Activated T-cell treated with anti-CD3 and anti-CD28 coated beads, Interleukin-2, amount 50 U/mL, for 72 hours (primary cell): Measurements from ENCODE around the gene TENT5D. TPM values are rescaled to one million over a fixed set of nuclear protein-coding genes. Genes with fewer than 3 reads are reported as not detected.
"Not testable (repeated sequence)": the region's sequence is repeated elsewhere in the genome, so short reads cannot be mapped to it uniquely, and the experiment has no call there.

Source experiments
- ATAC-seq, 2 donors: fragments of 150-1000 bp; cut with Tn5 transposase; replicated peaks in 1 of 2; 2 replicates each; pipeline ENCODE4 v1.10.0; 2021; ENCODE audit warnings: moderate library complexity in 2 of 2, mild to moderate bottlenecking in 1 of 2
- DNase-seq, 2 donors: peaks; one replicate each; pipeline ENCODE4 v3.0.0; 2021 to 2022; ENCODE audit warnings: mixed read lengths in 1 of 2
- H3K27ac Mint-ChIP-seq: one replicate; pipeline ENCODE4 v1.8.0; 2022; ENCODE audit warnings: mild to moderate bottlenecking, moderate library complexity, mixed read lengths
- H3K27me3 Mint-ChIP-seq: one replicate; pipeline ENCODE4 v1.8.0; 2022; ENCODE audit warnings: low read depth, mixed read lengths
- H3K36me3 Mint-ChIP-seq, 2 donors: one replicate each; pipeline ENCODE4 v1.8.0; 2022; ENCODE audit warnings: mixed read lengths in 2 of 2, mild to moderate bottlenecking in 1 of 2; ENCODE audit not compliant: insufficient read depth in 2 of 2
- H3K4me1 Mint-ChIP-seq: one replicate; pipeline ENCODE4 v1.8.0; 2022; ENCODE audit warnings: low read depth, mixed read lengths
- H3K4me3 Mint-ChIP-seq, 2 donors: one replicate each; pipeline ENCODE4 v1.8.0; 2022; ENCODE audit warnings: mild to moderate bottlenecking in 2 of 2, mixed read lengths in 2 of 2, moderate library complexity in 2 of 2
- H3K9me3 Mint-ChIP-seq, 2 donors: one replicate each; pipeline ENCODE4 v1.8.0; 2022; ENCODE audit warnings: mixed read lengths in 2 of 2
- total RNA-seq, 2 donors: library from RNA; stranded (reverse); gene quantifications; one replicate each; pipeline ENCODE4 v1.2.3, GENCODE V29; 2022

The TENT5D gene
- total RNA-seq, result not detected

- no peak for DNase-seq
- H3K9me3 Mint-ChIP-seq, result peaks cover 0 to 1% of the 10 kb centered on the region in 2 donors
- H3K4me1 Mint-ChIP-seq, result no peaks in the 10 kb centered on the region
- H3K4me3 Mint-ChIP-seq, result no peak within 1 kb of the TSS
- H3K27me3 Mint-ChIP-seq, result peaks cover 8% of the 10 kb centered on the region
- H3K27ac Mint-ChIP-seq, result no peak within 1 kb of the TSS
- ATAC-seq, result no peak
- no peaks in the 10 kb centered on the region for H3K36me3 Mint-ChIP-seq
Observed at GRCh38 chrX:80420147-80420546, at the start of gene TENT5D. Gene TENT5D (plus strand): TSS chrX:80420447. CDS start chrX:80442540, 22,093 bp downstream.

- H3K36me3 Mint-ChIP-seq, H3K27me3 Mint-ChIP-seq, H3K9me3 Mint-ChIP-seq, ATAC-seq, DNase-seq, H3K4me1 Mint-ChIP-seq, H3K27ac Mint-ChIP-seq, H3K4me3 Mint-ChIP-seq: not testable (repeated sequence)
Observed at GRCh38 chrX:80385651-80386050, 34.6 kb upstream of the TENT5D start.

- Mint-ChIP-seq H3K36me3 (no peaks in the 10 kb centered on the region), H3K4me3 (no peak overlapping the region), H3K27ac (no peak overlapping the region), H3K27me3 (no peaks in the 10 kb centered on the region), H3K4me1 (no peaks in the 10 kb centered on the region), H3K9me3 (no peaks in the 10 kb centered on the region)
- no peak for DNase-seq
- no peak for ATAC-seq
Observed at GRCh38 chrX:80388206-80388605, 32.0 kb upstream of the TENT5D start.

GRCh38 chrX:80412042-80412441 is 8.2 kb upstream of the TENT5D start:
- Mint-ChIP-seq H3K9me3 (peaks cover under 1 to 2% of the 10 kb centered on the region in 2 donors), H3K27me3 (peaks cover 4% of the 10 kb centered on the region), H3K4me1 (no peaks in the 10 kb centered on the region), H3K4me3 (no peak overlapping the region), H3K36me3 (no peaks in the 10 kb centered on the region), H3K27ac (no peak overlapping the region)
- no peak for DNase-seq
- no peak for ATAC-seq

- Mint-ChIP-seq H3K36me3 (no peaks in the 10 kb centered on the region), H3K27ac (no peak overlapping the region), H3K4me1 (no peaks in the 10 kb centered on the region), H3K27me3 (peaks cover 5% of the 10 kb centered on the region), H3K4me3 (no peak overlapping the region), H3K9me3 (no peaks in the 10 kb centered on the region)
- ATAC-seq, result no peak
- DNase-seq, result no peak
Observed at GRCh38 chrX:80423000-80423399, 2.8 kb downstream of the TENT5D start.

DNA sequence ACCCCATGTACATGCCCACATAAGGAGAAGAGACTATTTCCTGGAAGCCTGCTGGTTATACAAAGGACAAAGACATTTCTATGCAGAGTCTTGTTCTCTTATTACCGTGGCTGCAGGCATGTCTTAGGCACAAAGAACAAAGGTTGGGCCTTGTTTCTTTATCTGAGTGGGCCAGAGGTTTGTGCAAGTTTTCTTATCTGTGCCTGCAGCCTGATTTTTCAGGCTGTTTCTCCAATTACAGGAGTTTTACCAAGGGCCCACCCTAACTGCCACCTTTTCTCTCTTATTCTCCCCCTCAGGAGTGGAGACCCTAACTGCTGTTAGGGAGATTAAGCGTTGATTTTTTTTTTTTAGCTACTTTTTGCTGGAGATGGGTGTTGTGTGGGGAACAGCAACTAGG is 3.5 kb downstream of the TENT5D start:
- Mint-ChIP-seq H3K4me1 (no peaks in the 10 kb centered on the region), H3K36me3 (no peaks in the 10 kb centered on the region), H3K9me3 (no peaks in the 10 kb centered on the region), H3K27me3 (peaks cover 5% of the 10 kb centered on the region), H3K4me3 (no peak overlapping the region), H3K27ac (no peak overlapping the region)
- DNase-seq, result no peak
- no peak for ATAC-seq

DNA sequence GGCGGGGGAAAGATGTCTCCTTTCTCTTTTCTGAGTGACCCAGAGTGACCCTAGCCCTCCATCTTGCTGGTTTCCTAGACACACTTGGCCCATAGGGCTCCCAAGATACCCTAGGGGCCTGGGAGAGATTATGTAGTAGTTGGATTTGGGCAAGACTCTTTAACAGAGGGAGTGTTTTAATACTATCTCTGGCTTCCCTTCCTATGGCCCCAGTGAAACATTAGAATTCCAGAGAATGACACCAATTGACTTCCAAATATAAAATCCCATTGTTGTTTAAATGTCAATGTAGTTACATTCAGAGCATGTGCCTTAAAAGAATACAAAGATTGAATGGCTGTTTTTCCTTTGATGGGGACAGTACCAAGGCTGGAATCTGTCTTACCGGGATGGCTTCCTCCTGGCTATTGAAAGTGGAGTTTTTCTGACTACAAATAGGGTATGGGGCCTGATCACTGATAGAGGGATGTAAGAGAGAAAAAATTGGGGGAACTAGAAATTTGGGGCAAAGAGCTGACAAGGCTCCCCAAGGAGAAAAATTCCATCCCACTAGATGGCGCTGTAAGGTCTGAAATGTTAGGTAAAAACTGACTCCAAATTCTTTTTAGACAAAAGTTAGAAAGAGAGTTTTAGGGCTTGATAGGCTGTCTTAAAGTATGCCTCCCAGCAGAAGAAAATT is 10.7 kb downstream of the TENT5D start:
- Mint-ChIP-seq H3K4me3 (no peak overlapping the region), H3K36me3 (no peaks in the 10 kb centered on the region), H3K27me3 (peaks cover 8% of the 10 kb centered on the region), H3K27ac (no peak overlapping the region), H3K4me1 (no peaks in the 10 kb centered on the region), H3K9me3 (no peaks in the 10 kb centered on the region)
- ATAC-seq (no peak), DNase-seq (peak in 1 of 2 donors; percentile 0)

GRCh38 chrX:80431505-80431832 is 11.2 kb downstream of the TENT5D start:
- Mint-ChIP-seq H3K27ac (no peak overlapping the region), H3K27me3 (peaks cover 8% of the 10 kb centered on the region)

GRCh38 chrX:80432441-80432840 is 12.2 kb downstream of the TENT5D start:
- Mint-ChIP-seq H3K4me3 (no peak overlapping the region), H3K27ac (no peak overlapping the region)

More at GRCh38 chrX:80431505-80431832, 11.2 kb downstream of the TENT5D start:
- Mint-ChIP-seq H3K9me3 (no peaks in the 10 kb centered on the region), H3K4me1 (no peaks in the 10 kb centered on the region), H3K4me3 (no peak overlapping the region), H3K36me3 (no peaks in the 10 kb centered on the region)
- DNase-seq, result no peak
- no peak for ATAC-seq

DNA sequence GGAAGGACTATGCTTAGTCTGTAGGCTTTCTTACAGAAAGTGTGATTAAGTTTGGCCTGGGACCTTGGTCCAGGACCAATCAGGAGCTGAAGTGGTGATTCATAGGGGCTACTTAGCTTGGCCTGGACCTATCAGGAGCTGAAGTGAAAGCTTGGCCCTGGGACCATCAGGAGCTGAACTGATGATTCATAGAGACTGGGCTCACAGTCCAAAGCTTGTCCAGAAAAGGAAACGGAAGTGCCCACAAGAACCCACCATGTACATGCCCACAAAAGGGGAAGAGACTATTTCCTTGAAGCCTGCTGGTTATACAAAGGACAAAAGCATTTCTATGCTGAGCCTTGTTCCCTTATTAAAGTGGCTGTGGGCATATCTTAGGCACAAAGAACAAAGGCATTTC is 12.6 kb downstream of the TENT5D start:
- Mint-ChIP-seq H3K36me3 (no peaks in the 10 kb centered on the region), H3K27me3 (peaks cover 8% of the 10 kb centered on the region), H3K9me3 (no peaks in the 10 kb centered on the region), H3K4me3 (no peak overlapping the region), H3K27ac (no peak overlapping the region), H3K4me1 (no peaks in the 10 kb centered on the region)
- DNase-seq, result no peak
- no peak for ATAC-seq

More at GRCh38 chrX:80432441-80432840, 12.2 kb downstream of the TENT5D start:
- H3K9me3 Mint-ChIP-seq, result no peaks in the 10 kb centered on the region
- H3K36me3 Mint-ChIP-seq, result no peaks in the 10 kb centered on the region
- H3K4me1 Mint-ChIP-seq, result no peaks in the 10 kb centered on the region
- no peak for DNase-seq
- no peak for ATAC-seq
- H3K27me3 Mint-ChIP-seq, result peaks cover 8% of the 10 kb centered on the region

- H3K27me3 Mint-ChIP-seq, ATAC-seq, H3K36me3 Mint-ChIP-seq, H3K4me3 Mint-ChIP-seq, DNase-seq, H3K4me1 Mint-ChIP-seq, H3K27ac Mint-ChIP-seq: not testable (repeated sequence)
- peaks cover 12 to 14% of the 10 kb centered on the region in 2 donors for H3K9me3 Mint-ChIP-seq
Observed at GRCh38 chrX:80468166-80468565, 47.9 kb downstream of the TENT5D start.

GRCh38 chrX:80471582-80471981 is 51.3 kb downstream of the TENT5D start:
- Mint-ChIP-seq H3K4me3 (no peak overlapping the region), H3K9me3 (peaks cover 7 to 8% of the 10 kb centered on the region in 2 donors), H3K4me1 (no peaks in the 10 kb centered on the region), H3K27me3 (peaks cover 1% of the 10 kb centered on the region), H3K27ac (no peak overlapping the region), H3K36me3 (peaks cover 0 to 7% of the 10 kb centered on the region in 2 donors)
- ATAC-seq (no peak), DNase-seq (no peak)

- H3K36me3 Mint-ChIP-seq, result no peaks in the 10 kb centered on the region
- H3K27me3 Mint-ChIP-seq, result peaks cover 8% of the 10 kb centered on the region
- no peaks in the 10 kb centered on the region for H3K4me1 Mint-ChIP-seq
- ATAC-seq (no peak), DNase-seq (no peak)
- no peak overlapping the region for H3K4me3 Mint-ChIP-seq
- H3K9me3 Mint-ChIP-seq, result no peaks in the 10 kb centered on the region
- no peak overlapping the region for H3K27ac Mint-ChIP-seq
Observed at GRCh38 chrX:80485543-80485942, 65.3 kb downstream of the TENT5D start.

GRCh38 chrX:80486299-80486698 is 66.1 kb downstream of the TENT5D start:
- H3K36me3 Mint-ChIP-seq, result no peaks in the 10 kb centered on the region
- H3K9me3 Mint-ChIP-seq, result peaks cover under 1 to 2% of the 10 kb centered on the region in 2 donors
- peaks cover 14% of the 10 kb centered on the region for H3K27me3 Mint-ChIP-seq
- no peak overlapping the region for H3K4me3 Mint-ChIP-seq
- H3K4me1 Mint-ChIP-seq, result no peaks in the 10 kb centered on the region
- DNase-seq (no peak), ATAC-seq (no peak)
- H3K27ac Mint-ChIP-seq, result no peak overlapping the region
